ENCODE results near the gene SMIM36.

GRCh38 chr17:55521186-55521585 is 9.9 kb upstream of the SMIM36 start:
- TF ChIP-seq CTCF (IDR thresholded peaks at IDR 0.05) (no peak), POLR2A (IDR thresholded peaks at IDR 0.05) (no peak)
